Central memory CD4-positive, alpha-beta T cell (primary cell): ENCODE results near the gene SPOCK1.

ENCODE experiments used
- DNase-seq: peaks from one replicate; pipeline ENCODE4 v3.0.0; 2022

The SPOCK1 gene

DNA sequence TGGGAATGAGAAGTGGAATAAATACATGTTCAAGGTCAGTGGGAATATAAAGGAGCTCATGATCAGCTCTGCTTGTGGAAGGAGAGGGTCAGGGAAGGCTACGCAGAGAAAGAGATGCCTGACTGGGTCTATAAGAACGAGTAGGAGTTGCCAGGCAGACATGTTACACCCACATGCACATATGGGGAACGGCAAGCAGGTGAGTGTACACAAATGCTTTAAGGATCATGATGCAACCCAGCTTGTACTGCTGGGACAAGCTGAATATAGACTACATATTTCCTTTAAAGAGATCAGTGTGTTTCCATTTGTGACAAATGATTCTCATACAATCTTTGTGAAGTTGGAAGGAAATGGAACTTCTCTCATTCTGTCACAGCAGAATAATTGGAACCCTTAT is 141.7 kb downstream of the SPOCK1 start:
- DNase-seq = no peak

DNA sequence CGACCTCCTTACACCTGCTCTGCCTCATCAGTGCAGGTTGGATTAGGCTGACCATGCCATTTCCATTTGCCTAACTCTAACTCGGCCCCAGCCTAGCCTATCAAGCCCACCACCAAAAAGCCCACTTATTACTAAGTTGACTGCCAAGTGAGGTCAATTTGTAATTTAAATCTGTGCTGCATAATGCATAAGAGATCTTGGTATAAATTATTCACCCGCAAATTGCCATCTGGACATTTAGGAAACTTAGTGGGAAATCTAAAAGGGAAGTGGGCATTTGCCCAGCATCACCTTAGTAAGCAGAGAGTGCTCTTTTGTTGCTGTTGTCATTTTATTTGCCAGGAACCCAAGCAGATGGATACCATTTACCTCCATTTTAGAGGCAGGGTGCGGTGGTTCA is 143.0 kb downstream of the SPOCK1 start:
- DNase-seq = no peak

- DNase-seq = no peak
Measured at GRCh38 chr5:137355708-137356107, 143.4 kb downstream of the SPOCK1 start.

GRCh38 chr5:137352095-137352494 is 147.0 kb downstream of the SPOCK1 start:
- no peak for DNase-seq

DNA sequence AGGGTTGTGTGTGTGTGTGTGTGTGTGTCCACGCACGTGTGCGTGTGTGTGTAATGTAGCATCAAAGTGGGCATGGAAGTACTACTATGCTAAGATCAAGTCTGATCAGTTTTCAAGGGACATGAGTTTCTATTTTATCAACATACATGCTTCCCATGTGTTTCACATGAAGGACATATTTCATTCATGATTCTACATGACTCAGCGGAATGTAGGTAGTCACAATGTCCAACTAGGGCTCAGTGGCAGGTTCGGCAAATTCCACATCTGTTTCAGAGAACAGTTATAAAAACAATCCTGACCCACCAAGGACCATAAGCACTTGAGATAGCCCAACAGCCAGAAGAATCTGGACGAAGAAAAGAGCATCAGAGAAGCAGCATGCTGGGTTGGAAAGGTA is 148.3 kb downstream of the SPOCK1 start:
- DNase-seq = no peak

- no peak for DNase-seq
Measured at GRCh38 chr5:137348759-137349158, 150.4 kb downstream of the SPOCK1 start.

DNA sequence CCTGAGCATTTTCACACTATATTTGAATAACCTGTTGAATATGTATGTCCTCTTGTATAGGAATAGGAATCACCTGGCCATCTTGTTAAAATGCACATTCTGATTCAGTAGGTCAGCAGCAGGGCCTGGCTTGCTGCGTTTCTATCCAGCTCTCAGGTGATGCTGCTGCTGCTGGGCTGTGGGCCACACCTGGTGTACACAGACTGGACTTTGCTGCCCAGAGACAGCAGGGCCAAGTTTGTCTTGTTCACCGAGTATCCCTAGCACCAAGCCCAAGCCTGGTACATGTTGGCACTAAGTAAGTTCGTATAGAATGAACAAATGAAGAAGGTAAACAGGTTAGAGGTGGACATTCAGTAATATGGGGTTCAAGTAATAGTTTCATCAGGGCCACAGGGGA is 151.3 kb downstream of the SPOCK1 start:
- no peak for DNase-seq

GRCh38 chr5:137346281-137346680 is 152.8 kb downstream of the SPOCK1 start:
- DNase-seq = no peak

GRCh38 chr5:137345396-137345795 is 153.7 kb downstream of the SPOCK1 start:
- DNase-seq = no peak

DNA sequence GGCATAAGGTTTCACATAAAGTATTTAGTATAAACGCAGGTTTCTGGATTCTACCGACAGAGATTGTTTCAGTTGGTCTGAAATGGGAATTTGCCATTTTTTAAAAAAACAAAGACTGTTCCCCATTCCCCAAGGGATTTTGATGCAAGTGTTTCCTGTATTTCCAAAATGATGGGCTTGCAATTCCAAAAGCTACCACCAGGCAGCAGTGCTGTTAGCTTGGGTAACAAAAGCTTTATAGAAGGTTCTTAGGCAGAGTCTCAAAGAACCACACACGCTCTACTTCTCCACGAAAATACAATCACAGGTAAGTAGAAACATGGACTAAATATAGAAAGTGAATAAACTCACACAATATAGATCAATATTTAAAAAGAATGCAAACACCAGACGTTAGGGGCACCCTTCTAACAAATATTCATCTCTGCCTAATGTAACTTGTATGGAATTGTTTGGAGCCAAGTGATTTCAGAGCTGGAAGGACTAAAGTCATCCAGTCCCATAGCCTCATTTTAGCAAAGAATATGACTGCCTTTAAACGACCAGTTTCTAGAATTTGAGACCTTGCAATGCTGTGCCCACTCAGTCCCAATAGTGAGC is 154.3 kb downstream of the SPOCK1 start:
- DNase-seq = no peak

DNA sequence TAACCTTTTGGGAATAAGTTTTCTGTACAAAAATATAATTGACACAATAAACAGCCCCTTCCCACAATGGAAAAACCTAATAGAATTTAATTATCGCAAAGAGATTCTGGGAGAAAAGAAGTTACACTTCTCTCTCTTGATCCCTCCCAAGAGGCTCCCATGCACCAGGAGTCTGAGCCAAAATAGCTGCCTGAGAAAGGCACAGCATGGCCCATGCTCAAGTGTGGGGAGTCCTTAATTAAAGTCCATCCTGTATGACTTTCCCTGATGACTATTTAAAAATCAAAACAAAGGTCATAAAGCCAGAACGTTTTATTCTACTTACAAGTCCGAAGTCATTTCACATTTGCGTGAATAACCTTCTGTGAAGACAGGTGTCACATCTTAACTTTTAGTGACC is 155.1 kb downstream of the SPOCK1 start:
- DNase-seq = no peak

DNA sequence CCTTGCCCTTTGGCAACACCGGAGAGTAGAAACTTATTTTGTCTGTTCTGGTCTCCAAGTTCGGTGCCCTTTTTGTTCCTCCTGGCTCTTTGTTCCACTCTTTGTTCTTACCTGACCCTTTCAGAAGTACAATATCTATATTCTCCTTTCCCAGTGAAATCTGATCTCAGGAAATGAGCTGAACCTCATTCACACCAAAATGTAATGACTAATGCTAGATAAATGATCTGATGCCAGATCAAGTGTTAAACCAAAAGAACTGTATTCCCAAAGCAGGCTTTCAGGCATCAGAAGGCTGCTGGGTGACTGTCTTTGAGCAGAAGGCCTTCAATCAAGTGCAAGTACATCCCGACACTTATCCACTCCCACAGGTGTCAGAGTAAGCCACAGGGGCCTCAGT is 156.4 kb downstream of the SPOCK1 start:
- DNase-seq = no peak

- no peak for DNase-seq
Measured at GRCh38 chr5:137341831-137342230, 157.3 kb downstream of the SPOCK1 start.

GRCh38 chr5:137340881-137341280 is 158.2 kb downstream of the SPOCK1 start:
- no peak for DNase-seq

- no peak for DNase-seq
Measured at GRCh38 chr5:137336565-137337120, 162.5 kb downstream of the SPOCK1 start.

DNA sequence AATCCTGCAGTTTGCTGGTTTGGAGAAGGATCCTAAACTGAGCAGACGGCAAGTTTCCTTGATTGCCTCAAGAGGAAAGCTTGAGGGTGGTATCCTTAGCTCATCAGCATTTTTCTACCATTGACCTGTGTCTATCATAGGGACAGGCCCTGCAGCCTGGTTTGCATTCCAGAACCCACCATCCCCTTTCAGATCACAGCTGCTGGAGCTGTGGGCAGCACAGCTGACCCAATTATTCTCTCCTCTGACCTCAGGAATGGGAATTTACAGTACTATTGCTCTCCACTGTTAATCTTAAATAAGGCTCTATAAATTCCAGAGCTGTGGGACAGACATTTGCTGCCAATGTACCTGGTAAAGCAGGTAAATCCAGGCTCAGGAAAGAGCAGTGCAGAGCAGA is 163.0 kb downstream of the SPOCK1 start:
- DNase-seq = no peak

- no peak for DNase-seq
Measured at GRCh38 chr5:137335493-137335892, 163.6 kb downstream of the SPOCK1 start.

DNA sequence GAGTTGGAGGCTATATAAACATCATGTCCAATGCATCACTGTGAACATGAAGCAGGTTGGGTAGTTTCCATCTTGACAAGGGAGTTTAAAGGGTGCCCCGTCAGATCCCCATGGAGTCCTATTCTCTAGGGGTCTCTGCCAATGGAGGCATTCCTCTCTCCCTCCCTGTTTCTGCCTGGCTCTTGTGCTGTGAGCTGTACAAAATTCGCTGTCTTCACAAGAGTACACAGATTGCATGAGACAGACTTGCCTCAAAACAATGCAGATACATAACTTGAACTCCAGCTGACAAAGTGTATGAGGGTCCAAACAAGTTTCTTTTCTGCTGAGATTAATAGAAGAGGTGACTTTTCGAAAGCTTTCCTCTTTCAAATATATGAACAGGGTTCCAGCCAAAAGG is 165.2 kb downstream of the SPOCK1 start:
- no peak for DNase-seq

- no peak for DNase-seq
Measured at GRCh38 chr5:137333475-137333874, 165.7 kb downstream of the SPOCK1 start.

DNA sequence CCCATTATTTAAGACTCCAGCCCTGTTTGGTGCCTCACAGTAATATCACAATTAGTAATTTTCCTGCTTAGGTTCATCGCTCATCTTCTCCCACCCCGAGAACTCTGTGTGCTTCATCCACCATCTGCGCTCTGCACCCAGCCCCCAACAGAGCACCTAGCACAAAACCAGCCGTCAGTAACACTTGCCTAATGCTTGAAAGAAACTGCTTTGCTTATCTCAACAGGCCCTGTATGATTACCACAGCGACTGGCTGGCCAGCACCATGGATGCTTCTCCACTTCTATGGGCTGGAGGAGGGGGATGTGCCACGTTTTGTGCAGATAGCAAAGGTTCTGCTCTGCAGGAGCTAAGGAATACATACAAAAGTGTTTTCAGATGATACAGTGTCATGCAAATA is 166.8 kb downstream of the SPOCK1 start:
- no peak for DNase-seq

GRCh38 chr5:137329586-137330296 is 169.4 kb downstream of the SPOCK1 start:
- no peak for DNase-seq

- DNase-seq = no peak
Measured at GRCh38 chr5:137328991-137329390, 170.1 kb downstream of the SPOCK1 start.

- DNase-seq = no peak
Measured at GRCh38 chr5:137328463-137328862, 170.7 kb downstream of the SPOCK1 start.

GRCh38 chr5:137325721-137326120 is 173.4 kb downstream of the SPOCK1 start:
- no peak for DNase-seq
